Left lung (tissue), 10 donors: ENCODE results near the gene TCF7L2. TPM values are rescaled to one million over a fixed set of nuclear protein-coding genes. Genes with fewer than 3 reads are reported as not detected.

Experiments used
- ATAC-seq: fragments of 200-7000 bp; cut with Tn5 transposase; one replicate; pipeline ENCODE4 v1.9.1; 2020; ENCODE audit warnings: moderate library complexity
- DNase-seq, 4 donors: peaks; one replicate each; pipeline ENCODE4 v3.0.0-alpha.2; 2013 to 2020
- H3K27ac ChIP-seq, 2 donors: fragments of 200-600 bp; sonication (generic) in 1 of 2; one replicate each; pipeline versions ENCODE4 v1.5.0 to v1.8.0; 2020 to 2021
- H3K27me3 ChIP-seq, 2 donors: fragments of 200-600 bp; sonication (generic) in 1 of 2; one replicate each; pipeline versions ENCODE4 v1.5.0 to v1.8.0; 2020 to 2021
- H3K36me3 ChIP-seq, 2 donors: fragments of 200-600 bp; sonication (generic) in 1 of 2; one replicate each; pipeline versions ENCODE4 v1.5.0 to v1.8.0; 2020 to 2021
- H3K4me1 ChIP-seq, 2 donors: fragments of 200-600 bp; one replicate each; pipeline ENCODE4 v1.8.0; 2021
- H3K4me3 ChIP-seq, 2 donors: fragments of 200-600 bp; sonication (generic) in 1 of 2; one replicate each; pipeline versions ENCODE4 v1.5.0 to v1.8.0; 2020 to 2021; ENCODE audit warnings: mild to moderate bottlenecking in 1 of 2
- H3K9me3 ChIP-seq, 2 donors: fragments of 200-600 bp; sonication (generic) in 1 of 2; one replicate each; pipeline versions ENCODE4 v1.5.0 to v1.8.0; 2020 to 2021
- CTCF ChIP-seq, 2 donors: fragments of 200-600 bp; sonication (generic) in 1 of 2; IDR thresholded peaks; one replicate each; pipeline versions ENCODE4 v1.5.0 to v1.8.0; 2021; ENCODE audit warnings: antibody characterized with exemption in 2 of 2
- intact Hi-C, 2 donors: fragments of 100-400 bp; cut with DNase I; formaldehyde crosslinking; loops; one replicate each; pipeline versions ENCODE4 v1.11.2 to v1.14.2; 2022
- polyA plus RNA-seq, 6 donors: library from polyadenylated mRNA; unstranded; fragments of 120-200 nt; gene quantifications; one replicate each; pipeline ENCODE4 v1.2.1, GENCODE V29; 2013; ENCODE audit not compliant: insufficient read length in 6 of 6
- total RNA-seq, 2 donors: library from RNA; stranded (reverse); fragmentation: NEBNext Ultra II Directional; extraction: Animal tissue kit (Norgen Biotek cat#: 25700); gene quantifications; one replicate each; pipeline ENCODE4 v1.2.1, GENCODE V29; 2021
- donor health status: DM: no; HTN: yes; CAD: no.
- donor health status: DM: no; HTN: no; CAD: no.

TCF7L2 gene
- total and polyA plus RNA-seq, 8 donors, result 25.1 to 54.9 (median 53.0) TPM

- Histone ChIP-seq H3K36me3 (no peaks in the 10 kb centered on the region), H3K4me1 (peaks cover 0 to 34% of the 10 kb centered on the region in 2 donors), H3K27ac (no peak overlapping the region), H3K27me3 (no peaks in the 10 kb centered on the region), H3K9me3 (no peaks in the 10 kb centered on the region), H3K4me3 (no peak overlapping the region)
- intact Hi-C loops, result no loop called here
- DNase-seq, result no peak
- TF ChIP-seq CTCF (IDR thresholded peaks at IDR 0.05), result no peak
- ATAC-seq, result no peak
These were observed 86.6 kb downstream of the TCF7L2 start for GRCh38 chr10:113036619-113037018.

- Histone ChIP-seq H3K27me3 (no peaks in the 10 kb centered on the region), H3K4me1 (peaks cover 0 to 35% of the 10 kb centered on the region in 2 donors), H3K36me3 (no peaks in the 10 kb centered on the region), H3K4me3 (no peak overlapping the region), H3K27ac (no peak overlapping the region), H3K9me3 (no peaks in the 10 kb centered on the region)
- ATAC-seq (no peak), DNase-seq (no peak)
- no peak for TF ChIP-seq CTCF (IDR thresholded peaks at IDR 0.05)
- intact Hi-C loops, result no loop called here
These were observed 87.2 kb downstream of the TCF7L2 start for GRCh38 chr10:113037218-113037617.

GRCh38 chr10:113038183-113038582, 88.1 kb downstream of the TCF7L2 start:
- peaks cover 0 to 41% of the 10 kb centered on the region in 2 donors for H3K4me1 ChIP-seq
- H3K9me3 ChIP-seq, result no peaks in the 10 kb centered on the region
- H3K36me3 ChIP-seq, result no peaks in the 10 kb centered on the region
- DNase-seq (no peak), ATAC-seq (no peak)
- H3K4me3 ChIP-seq, result no peak overlapping the region
- no peak overlapping the region for H3K27ac ChIP-seq
- intact Hi-C loops, result no loop called here
- H3K27me3 ChIP-seq, result no peaks in the 10 kb centered on the region
- no peak for TF ChIP-seq CTCF (IDR thresholded peaks at IDR 0.05)

DNA sequence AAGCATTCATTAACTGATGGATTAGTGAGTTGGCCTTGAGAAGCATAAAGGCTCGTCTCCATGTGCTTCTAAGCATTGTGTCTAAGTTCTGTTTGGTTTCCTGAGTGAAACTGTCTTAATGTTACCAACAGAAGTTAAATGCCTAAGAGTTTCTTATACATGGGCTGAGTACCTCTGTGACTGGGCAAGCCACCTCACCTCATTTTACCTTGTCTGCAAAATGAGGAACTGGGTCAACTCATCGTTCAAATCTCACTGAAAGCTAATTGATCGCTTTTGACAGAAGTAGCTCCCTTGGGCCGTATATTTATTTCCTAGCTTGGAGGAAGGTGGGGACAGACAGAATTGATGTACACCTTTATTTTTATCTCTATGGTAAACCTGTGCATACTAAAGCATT, 88.9 kb downstream of the TCF7L2 start:
- no peak for TF ChIP-seq CTCF (IDR thresholded peaks at IDR 0.05)
- no peak for DNase-seq
- ATAC-seq, result no peak
- intact Hi-C loops, result no loop called here
- H3K9me3 ChIP-seq, result no peaks in the 10 kb centered on the region
- no peak overlapping the region for H3K27ac ChIP-seq
- H3K36me3 ChIP-seq, result no peaks in the 10 kb centered on the region
- H3K4me3 ChIP-seq, result no peak overlapping the region
- peaks cover 0 to 41% of the 10 kb centered on the region in 2 donors for H3K4me1 ChIP-seq
- H3K27me3 ChIP-seq, result no peaks in the 10 kb centered on the region

GRCh38 chr10:113041324-113041723, 91.3 kb downstream of the TCF7L2 start:
- Histone ChIP-seq H3K27me3 (no peaks in the 10 kb centered on the region), H3K36me3 (no peaks in the 10 kb centered on the region), H3K27ac (no peak overlapping the region), H3K4me1 (peaks cover 0 to 36% of the 10 kb centered on the region in 2 donors), H3K9me3 (no peaks in the 10 kb centered on the region), H3K4me3 (no peak overlapping the region)
- intact Hi-C loops, result loop anchor here in 1 of 2 donors (10.0 kb wide), 1 partner anchor 87 kb away; the partner anchor contains the start of gene TCF7L2
- no peak for ATAC-seq
- DNase-seq, result no peak
- TF ChIP-seq CTCF (IDR thresholded peaks at IDR 0.05), result no peak
